H1 (cell line): Measurements from ENCODE around the gene LRRC4C. TPM values are rescaled to one million over a fixed set of nuclear protein-coding genes. Genes with fewer than 3 reads are reported as not detected.

Experiments used
- CTCF ChIA-PET: fragments of 300-600 bp; sonication (Branson Sonifier 250); formaldehyde crosslinking; loops from one replicate; lab custom pipeline; 2021; ENCODE audit not compliant: partially characterized antibody; lab: Charles Lee
- POLR2A ChIA-PET: fragments of 300-600 bp; sonication (Branson Sonifier 250); formaldehyde crosslinking; loops from one replicate; lab custom pipeline; 2021; ENCODE audit warnings: inconsistent platforms; ENCODE audit not compliant: partially characterized antibody; lab: Charles Lee
- DNase-seq, 2 experiments: peaks; one replicate each; pipeline versions ENCODE4 v3.0.0 to v3.0.0-alpha.2; 2010 to 2022; ENCODE audit warnings: low spot score in 2 of 2, low read depth in 1 of 2, mixed read lengths in 1 of 2
- FAIRE-seq: peaks from 2 replicates; lab custom pipeline; 2011; peaks lifted over from hg19 to GRCh38; lab: Jason Lieb, UNC
- H2AFZ ChIP-seq: 2 replicates; pipeline ENCODE4 v1.8.1; 2012; ENCODE audit warnings: low read length, inconsistent platforms
- H2AK5ac ChIP-seq: 2 replicates; pipeline ENCODE4 v1.6.1; 2013; ENCODE audit warnings: low read depth, low read length
- H2BK120ac ChIP-seq: replicated peaks from 2 replicates; pipeline ENCODE3; 2013; ENCODE audit warnings: low read depth, low read length, inconsistent platforms
- H2BK12ac ChIP-seq: 2 replicates; pipeline ENCODE4 v1.6.1; 2013; ENCODE audit warnings: low read depth, low read length
- H2BK15ac ChIP-seq: 2 replicates; pipeline ENCODE4 v1.6.1; 2013; ENCODE audit warnings: low read length
- H2BK20ac ChIP-seq: 2 replicates; pipeline ENCODE4 v1.6.1; 2013; ENCODE audit warnings: low read length
- H2BK5ac ChIP-seq: 2 replicates; pipeline ENCODE4 v1.6.1; 2013; ENCODE audit warnings: low read depth, low read length
- H3K14ac ChIP-seq: 2 replicates; pipeline ENCODE4 v1.6.1; 2013; ENCODE audit warnings: inconsistent platforms; ENCODE audit not compliant: insufficient read length
- H3K18ac ChIP-seq: 2 replicates; pipeline ENCODE4 v1.6.1; 2013; ENCODE audit warnings: low read length; ENCODE audit errors: extremely low read depth
- H3K23ac ChIP-seq: 2 replicates; pipeline ENCODE4 v1.6.1; 2013; ENCODE audit warnings: inconsistent platforms; ENCODE audit not compliant: insufficient read length
- H3K23me2 ChIP-seq: 2 replicates; pipeline ENCODE4 v1.6.1; 2013; ENCODE audit warnings: low read depth, low read length
- H3K27ac ChIP-seq: 2 replicates; pipeline ENCODE4 v1.6.1; 2011; ENCODE audit warnings: low read depth, low read length, inconsistent platforms
- H3K27me3 ChIP-seq, 4 experiments: replicated peaks in 1 of 4; 1 replicate in 1 of 4; 2 replicates in 3 of 4; pipeline versions ENCODE4 v1.6.1 to v1.8.1; 2011 to 2013; ENCODE audit warnings: low read length in 3 of 4, mild to moderate bottlenecking in 3 of 4, inconsistent platforms in 2 of 4, mixed read lengths in 2 of 4, moderate library complexity in 1 of 4; ENCODE audit not compliant: control insufficient read depth in 3 of 4, insufficient read depth in 3 of 4; ENCODE audit errors: extremely low read depth in 1 of 4
- H3K36me3 ChIP-seq, 4 experiments: 2 replicates each; pipeline versions ENCODE4 v1.6.1 to v1.8.1; 2011 to 2013; ENCODE audit warnings: mild to moderate bottlenecking in 4 of 4, low read length in 3 of 4, moderate library complexity in 2 of 4, control low read depth in 1 of 4, inconsistent platforms in 1 of 4; ENCODE audit not compliant: insufficient read depth in 4 of 4, control insufficient read depth in 2 of 4
- H3K4ac ChIP-seq: replicated peaks from 2 replicates; pipeline ENCODE3; 2013; ENCODE audit warnings: low read length, low read depth, mixed read lengths, inconsistent platforms; ENCODE audit not compliant: insufficient read length
- H3K4me1 ChIP-seq, 4 experiments: replicated peaks in 1 of 4; 1 replicate in 1 of 4; 2 replicates in 3 of 4; pipeline versions ENCODE4 v1.6.1 to v1.8.1; 2011 to 2013; ENCODE audit warnings: low read length in 3 of 4, inconsistent platforms in 2 of 4, mixed read lengths in 1 of 4; ENCODE audit not compliant: insufficient read depth in 4 of 4, control insufficient read depth in 3 of 4
- H3K4me2 ChIP-seq, 2 experiments: 2 replicates each; pipeline versions ENCODE4 v1.6.1 to v1.8.1; 2011 to 2013; ENCODE audit warnings: low read depth in 2 of 2, low read length in 2 of 2, control low read depth in 1 of 2, inconsistent platforms in 1 of 2, mild to moderate bottlenecking in 1 of 2; ENCODE audit not compliant: insufficient read depth in 1 of 2
- H3K4me3 ChIP-seq, 4 experiments: fragments of 200-600, 300-600 bp in 1 of 4; sonication (generic), shearing (Covaris generic), sonication (Bioruptor Twin) in 1 of 4; 2 replicates each; pipeline versions ENCODE4 v1.5.1 to v1.8.1; 2011 to 2016; ENCODE audit warnings: low read length in 4 of 4, low read depth in 3 of 4, control low read depth in 2 of 4, inconsistent platforms in 2 of 4, mild to moderate bottlenecking in 2 of 4, mixed read lengths in 1 of 4, moderate library complexity in 1 of 4; ENCODE audit not compliant: insufficient read depth in 2 of 4; ENCODE audit errors: extremely low read depth in 1 of 4
- H3K56ac ChIP-seq: replicated peaks from 2 replicates; pipeline ENCODE3; 2013; ENCODE audit warnings: low read depth, mild to moderate bottlenecking, mixed read lengths, low read length, inconsistent platforms; ENCODE audit not compliant: insufficient read length
- H3K79me1 ChIP-seq: 2 replicates; pipeline ENCODE4 v1.6.1; 2013; ENCODE audit warnings: low read depth, low read length, control low read depth
- H3K79me2 ChIP-seq, 2 experiments: 2 replicates each; pipeline versions ENCODE4 v1.6.1 to v1.8.1; 2012 to 2013; ENCODE audit warnings: low read length in 2 of 2, mild to moderate bottlenecking in 2 of 2, inconsistent platforms in 1 of 2; ENCODE audit not compliant: insufficient read depth in 2 of 2, control insufficient read depth in 1 of 2
- H3K9ac ChIP-seq, 4 experiments: replicated peaks in 1 of 4; 1 replicate in 1 of 4; 2 replicates in 3 of 4; pipeline versions ENCODE4 v1.6.1 to v1.8.1; 2011 to 2013; ENCODE audit warnings: low read depth in 3 of 4, low read length in 3 of 4, control low read depth in 2 of 4, mild to moderate bottlenecking in 2 of 4, moderate library complexity in 2 of 4, inconsistent platforms in 1 of 4; ENCODE audit errors: extremely low read depth in 1 of 4
- H3K9me3 ChIP-seq, 2 experiments: 2 replicates each; pipeline versions ENCODE4 v1.6.1 to v1.8.1; 2012 to 2013; ENCODE audit warnings: mild to moderate bottlenecking in 2 of 2, moderate library complexity in 2 of 2, control low read depth in 1 of 2, inconsistent platforms in 1 of 2, low read depth in 1 of 2, low read length in 1 of 2, mixed read lengths in 1 of 2; ENCODE audit not compliant: insufficient read depth in 2 of 2
- H4K20me1 ChIP-seq, 2 experiments: replicated peaks in 1 of 2; 2 replicates each; pipeline versions ENCODE3 to v1.8.1; 2011 to 2013; ENCODE audit warnings: inconsistent platforms in 2 of 2, low read length in 2 of 2, mild to moderate bottlenecking in 1 of 2; ENCODE audit not compliant: insufficient read depth in 2 of 2, control insufficient read depth in 1 of 2
- H4K5ac ChIP-seq: 2 replicates; pipeline ENCODE4 v1.6.1; 2013; ENCODE audit warnings: low read length, low read depth, mixed read lengths, inconsistent platforms; ENCODE audit not compliant: insufficient read length
- H4K8ac ChIP-seq: 2 replicates; pipeline ENCODE4 v1.8.0; 2013; ENCODE audit warnings: mild to moderate bottlenecking, moderate library complexity, low read length, inconsistent platforms; ENCODE audit not compliant: insufficient read depth; ENCODE audit errors: extremely low read depth
- H4K91ac ChIP-seq: replicated peaks from 2 replicates; pipeline ENCODE3; 2013; ENCODE audit warnings: low read length, mixed read lengths, inconsistent platforms; ENCODE audit not compliant: insufficient read length
- CBX5 ChIP-seq: fragments of 300-800, 300-1000 bp; sonication (generic); IDR thresholded peaks from 2 replicates; pipeline ENCODE4 v1.7.1; 2016; ENCODE audit warnings: antibody characterized with exemption, low read length, low read depth
- EP300 ChIP-seq, 2 experiments: IDR thresholded peaks; 1 replicate in 1 of 2; 2 replicates in 1 of 2; pipeline ENCODE4 v1.6.1; 2011 to 2012; ENCODE audit warnings: low read depth in 2 of 2, low read length in 2 of 2, mild to moderate bottlenecking in 2 of 2, borderline replicate concordance in 1 of 2, inconsistent platforms in 1 of 2, moderate library complexity in 1 of 2
- FOSL1 ChIP-seq: IDR thresholded peaks from 2 replicates; pipeline ENCODE4 v1.6.1; 2011; ENCODE audit warnings: mild to moderate bottlenecking, low read depth, low read length, moderate library complexity; ENCODE audit not compliant: insufficient read depth
- GTF2F1 ChIP-seq: IDR thresholded peaks from 2 replicates; pipeline ENCODE4 v1.6.1; 2012; ENCODE audit warnings: low read depth, low read length, improper control_type of control experiment, borderline replicate concordance
- KDM4A ChIP-seq: IDR thresholded peaks from one replicate; pipeline ENCODE4 v1.7.1; 2012; ENCODE audit warnings: low read depth, mild to moderate bottlenecking, moderate library complexity, low read length, inconsistent platforms; ENCODE audit not compliant: severe bottlenecking
- RAD21 ChIP-seq, 2 experiments: IDR thresholded peaks in 1 of 2; conservative IDR thresholded peaks in 1 of 2; 2 replicates each; pipeline ENCODE4 v1.6.1; 2011; ENCODE audit warnings: low read depth in 2 of 2, low read length in 2 of 2, improper control_type of control experiment in 1 of 2, inconsistent platforms in 1 of 2, mild to moderate bottlenecking in 1 of 2, moderate library complexity in 1 of 2
- RNF2 ChIP-seq: fragments of 200-900, 300-1000 bp; sonication (generic); IDR thresholded peaks from 2 replicates; pipeline ENCODE4 v1.7.1; 2016; ENCODE audit warnings: borderline replicate concordance, low read depth, mild to moderate bottlenecking, antibody characterized with exemption, low read length; ENCODE audit not compliant: poor library complexity, severe bottlenecking; ENCODE audit errors: missing control alignments
- polyA plus RNA-seq, 7 experiments: library from polyadenylated mRNA; depleted of rRNA in 3 of 7; stranded (reverse) in 5 of 7; unstranded in 2 of 7; fragments of >200 nt in 5 of 7; fragments of 200-250 nt in 2 of 7; gene quantifications; 1 replicate in 5 of 7; 2 replicates in 1 of 7; 4 replicates in 1 of 7; pipeline versions ENCODE4 v1.2.1 to v1.2.3, GENCODE V29; 2011 to 2013; ENCODE audit warnings: missing spikeins in 2 of 7, mixed read lengths in 2 of 7
- total RNA-seq: library from RNA; stranded (reverse); fragmentation: NEBNext Ultra II Directional; extraction: Animal tissue kit (Norgen Biotek cat#: 25700); gene quantifications from 2 replicates; pipeline ENCODE4 v1.2.1, GENCODE V29; 2021
- TF ChIP-seq, protein P1 (sequence below): IDR thresholded peaks from 2 replicates; pipeline ENCODE4 v1.6.1; 2011; ENCODE audit warnings: low read length, improper control_type of control experiment
- TF ChIP-seq, protein P2 (sequence below): IDR thresholded peaks from 2 replicates; pipeline ENCODE4 v1.6.1; 2012; ENCODE audit warnings: inconsistent platforms

Gene LRRC4C
- total and polyA plus RNA-seq, 2 of the 8 experiments (the other 6 are each of a cell fraction or from before 2014, with no cell fraction given): 0.23 to 2.2 TPM

DNA sequence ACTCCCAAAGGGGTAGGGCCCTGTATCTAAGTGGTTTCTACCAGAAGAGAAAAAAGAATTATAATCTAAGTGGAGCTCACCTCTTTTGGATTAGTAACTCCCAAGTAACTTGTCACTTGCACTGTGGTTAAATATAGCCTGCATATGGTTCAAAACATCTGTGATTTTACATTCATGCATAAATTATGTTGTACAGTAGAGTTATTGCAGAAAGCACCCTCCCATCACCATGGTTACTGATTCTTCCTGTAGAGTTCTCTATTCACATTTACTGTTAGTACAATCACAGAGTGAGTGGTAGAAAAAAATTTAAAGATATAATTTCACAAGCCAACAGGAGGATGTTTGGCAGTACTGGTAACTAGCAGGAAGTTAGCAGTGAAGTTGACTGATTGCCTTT, 80.4 kb downstream of the LRRC4C start:
- Histone ChIP-seq H2BK12ac (no peak overlapping the region), H3K4ac (no peak overlapping the region), H3K14ac (no peak overlapping the region), H2BK5ac (no peak overlapping the region), H4K20me1 (no peaks in the 10 kb centered on the region), H3K27ac (no peak overlapping the region), H3K4me3 (no peak overlapping the region), H3K27me3 (no peaks in the 10 kb centered on the region), H2BK120ac (no peak overlapping the region), H4K5ac (no peak overlapping the region), H3K18ac (no peak overlapping the region), H3K4me2 (no peak overlapping the region), H3K36me3 (no peaks in the 10 kb centered on the region), H3K23me2 (no peaks in the 10 kb centered on the region), H2AK5ac (no peak overlapping the region), H3K56ac (no peak overlapping the region), H4K91ac (no peak overlapping the region), H2BK15ac (no peak overlapping the region), H3K23ac (no peak overlapping the region), H3K4me1 (peaks cover 0 to 6% (median 5%) of the 10 kb centered on the region in 4 experiments; a peak in 3 of 7 replicates), H3K79me2 (no peaks in the 10 kb centered on the region), H2BK20ac (no peak overlapping the region), H3K9ac (no peak overlapping the region), H2AFZ (no peak overlapping the region), H3K79me1 (no peaks in the 10 kb centered on the region), H4K8ac (no peak overlapping the region), H3K9me3 (no peaks in the 10 kb centered on the region)
- CTCF ChIA-PET: no interaction called here
- POLR2A ChIA-PET: no interaction called here
- no peak for DNase-seq
- no peak for FAIRE-seq
- TF ChIP-seq, protein P1, sequence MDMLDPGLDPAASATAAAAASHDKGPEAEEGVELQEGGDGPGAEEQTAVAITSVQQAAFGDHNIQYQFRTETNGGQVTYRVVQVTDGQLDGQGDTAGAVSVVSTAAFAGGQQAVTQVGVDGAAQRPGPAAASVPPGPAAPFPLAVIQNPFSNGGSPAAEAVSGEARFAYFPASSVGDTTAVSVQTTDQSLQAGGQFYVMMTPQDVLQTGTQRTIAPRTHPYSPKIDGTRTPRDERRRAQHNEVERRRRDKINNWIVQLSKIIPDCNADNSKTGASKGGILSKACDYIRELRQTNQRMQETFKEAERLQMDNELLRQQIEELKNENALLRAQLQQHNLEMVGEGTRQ: no peak
- TF ChIP-seq, protein P2, sequence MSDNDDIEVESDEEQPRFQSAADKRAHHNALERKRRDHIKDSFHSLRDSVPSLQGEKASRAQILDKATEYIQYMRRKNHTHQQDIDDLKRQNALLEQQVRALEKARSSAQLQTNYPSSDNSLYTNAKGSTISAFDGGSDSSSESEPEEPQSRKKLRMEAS: no peak
- TF ChIP-seq EP300 (IDR thresholded peaks at IDR 0.05; ENCODE audit: borderline replicate concordance in 1 of 2, low read depth in 2 of 2, low read length in 2 of 2) (no peak), KDM4A (no peak), FOSL1 (no peak), RNF2 (no peak), RAD21 (IDR thresholded peaks at IDR 0.05 in 1 of 2, conservative IDR thresholded peaks at IDR 0.05 in 1 of 2; ENCODE audit: low read depth in 2 of 2, low read length in 2 of 2) (no peak), GTF2F1 (no peak), CBX5 (no peak)
